Measurements from ENCODE around the gene HOXD1. TPM values are rescaled to one million over a fixed set of nuclear protein-coding genes. Genes with fewer than 3 reads are reported as not detected.

HOXD1 gene
- total RNA-seq, 2 donors from 2014 or later, result 2.3 to 6.1 TPM

DNA sequence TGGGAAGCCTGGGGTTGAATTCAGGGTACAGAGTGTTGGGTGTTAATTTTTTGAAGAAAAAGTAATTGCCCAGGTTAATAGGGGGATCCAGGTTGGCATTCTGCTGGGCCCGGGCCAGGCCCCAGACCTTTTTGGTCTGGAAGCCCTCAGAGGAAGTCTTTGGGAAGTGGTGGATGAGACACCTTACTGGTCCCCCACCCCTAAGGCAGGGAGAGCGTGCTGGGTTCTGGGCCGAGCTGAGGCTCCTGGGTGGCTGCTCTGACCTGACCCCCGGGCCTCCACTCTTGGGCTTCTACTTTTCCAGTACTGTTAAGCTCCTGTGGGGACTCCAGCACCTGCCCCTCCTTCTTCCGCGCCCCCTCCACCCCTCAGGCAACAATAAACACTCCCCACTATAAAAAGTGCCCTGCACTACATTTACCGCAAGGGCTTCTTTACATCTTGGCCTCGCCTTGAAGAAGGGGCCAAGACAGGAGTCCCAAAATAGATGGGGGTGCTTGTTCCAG lies 32.1 kb upstream of the HOXD1 start:
- Histone ChIP-seq H3K4me1 (replicated peaks) (no peaks in the 10 kb centered on the region), H3K27ac (no peak overlapping the region)

DNA sequence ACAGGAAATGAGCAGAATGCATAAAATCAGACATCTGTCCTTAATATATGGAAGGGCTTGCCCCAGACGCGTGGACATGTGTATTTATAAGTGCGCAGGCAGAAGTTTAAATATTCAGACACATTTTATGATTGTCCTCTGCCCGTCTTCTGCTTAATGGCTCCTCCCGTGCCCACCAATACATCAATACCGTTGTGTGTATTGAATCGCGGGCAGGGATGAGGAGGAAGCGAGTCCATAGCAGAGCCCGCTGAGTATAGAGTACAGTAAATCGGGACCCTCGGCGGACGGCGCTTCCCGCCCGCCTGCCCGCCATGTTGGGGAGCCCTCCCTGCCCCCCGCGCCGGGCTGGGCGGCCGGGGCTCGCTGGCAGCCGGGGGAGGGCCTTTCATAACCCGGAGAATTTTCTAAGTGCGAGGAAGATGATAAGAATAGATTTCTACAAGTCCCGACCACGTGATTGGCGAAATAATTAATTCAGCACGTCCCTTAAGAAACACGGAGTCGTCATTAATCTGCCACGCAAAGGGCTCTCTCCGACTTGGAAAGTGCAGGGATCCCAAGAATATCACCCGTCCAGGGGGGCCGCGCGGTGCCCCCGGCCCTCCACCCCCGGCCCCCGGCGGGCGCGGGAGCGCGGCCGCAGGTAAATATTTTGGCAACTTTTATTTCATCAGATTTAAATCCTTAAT lies 31.5 kb upstream of the HOXD1 start, which contains the start of gene HOXD3:
Gene HOXD3 (plus strand): TSS at position 501 of the 692 bp plus-strand sequence. CDS start 11,808 bp downstream, outside the sequence.
- no peak within 1 kb of the TSS for H3K27ac ChIP-seq
- H3K4me3 ChIP-seq, result no peak within 1 kb of the TSS
- H3K36me3 ChIP-seq, result no peaks in the 10 kb centered on the region
- H3K27me3 ChIP-seq (replicated peaks; ENCODE audit: insufficient read depth), result peaks cover 43% of the 10 kb centered on the region
- no peaks in the 10 kb centered on the region for H3K9me3 ChIP-seq
- H3K4me1 ChIP-seq (replicated peaks), result no peaks in the 10 kb centered on the region
- DNase-seq (ENCODE audit: low spot score), result no peak
- WGBS, result 12% methylated on average over 48 of the region's 48 CpGs
- intact Hi-C loops (cut with DNase I), result no loop called here
- TF ChIP-seq POLR2AphosphoS5 (IDR thresholded peaks at IDR 0.05), result no peak
- TF ChIP-seq, protein P1, sequence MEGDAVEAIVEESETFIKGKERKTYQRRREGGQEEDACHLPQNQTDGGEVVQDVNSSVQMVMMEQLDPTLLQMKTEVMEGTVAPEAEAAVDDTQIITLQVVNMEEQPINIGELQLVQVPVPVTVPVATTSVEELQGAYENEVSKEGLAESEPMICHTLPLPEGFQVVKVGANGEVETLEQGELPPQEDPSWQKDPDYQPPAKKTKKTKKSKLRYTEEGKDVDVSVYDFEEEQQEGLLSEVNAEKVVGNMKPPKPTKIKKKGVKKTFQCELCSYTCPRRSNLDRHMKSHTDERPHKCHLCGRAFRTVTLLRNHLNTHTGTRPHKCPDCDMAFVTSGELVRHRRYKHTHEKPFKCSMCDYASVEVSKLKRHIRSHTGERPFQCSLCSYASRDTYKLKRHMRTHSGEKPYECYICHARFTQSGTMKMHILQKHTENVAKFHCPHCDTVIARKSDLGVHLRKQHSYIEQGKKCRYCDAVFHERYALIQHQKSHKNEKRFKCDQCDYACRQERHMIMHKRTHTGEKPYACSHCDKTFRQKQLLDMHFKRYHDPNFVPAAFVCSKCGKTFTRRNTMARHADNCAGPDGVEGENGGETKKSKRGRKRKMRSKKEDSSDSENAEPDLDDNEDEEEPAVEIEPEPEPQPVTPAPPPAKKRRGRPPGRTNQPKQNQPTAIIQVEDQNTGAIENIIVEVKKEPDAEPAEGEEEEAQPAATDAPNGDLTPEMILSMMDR (IDR thresholded peaks at IDR 0.05), result no peak
- TF ChIP-seq POLR2A (IDR thresholded peaks at IDR 0.05), result no peak

More for the DNA sequence above, 32.1 kb upstream of the HOXD1 start:
- H3K36me3 ChIP-seq, result no peaks in the 10 kb centered on the region
- WGBS, result 60% methylated on average over 8 of the region's 8 CpGs
- TF ChIP-seq POLR2A (IDR thresholded peaks at IDR 0.05), result no peak
- TF ChIP-seq POLR2AphosphoS5 (IDR thresholded peaks at IDR 0.05), result no peak
- TF ChIP-seq, protein P1 (IDR thresholded peaks at IDR 0.05), result no peak
- intact Hi-C loops (cut with DNase I), result no loop called here
- peaks cover 40% of the 10 kb centered on the region for H3K27me3 ChIP-seq (replicated peaks; ENCODE audit: insufficient read depth)
- no peak overlapping the region for H3K4me3 ChIP-seq
- H3K9me3 ChIP-seq, result no peaks in the 10 kb centered on the region
- no peak for DNase-seq (ENCODE audit: low spot score)

DNA sequence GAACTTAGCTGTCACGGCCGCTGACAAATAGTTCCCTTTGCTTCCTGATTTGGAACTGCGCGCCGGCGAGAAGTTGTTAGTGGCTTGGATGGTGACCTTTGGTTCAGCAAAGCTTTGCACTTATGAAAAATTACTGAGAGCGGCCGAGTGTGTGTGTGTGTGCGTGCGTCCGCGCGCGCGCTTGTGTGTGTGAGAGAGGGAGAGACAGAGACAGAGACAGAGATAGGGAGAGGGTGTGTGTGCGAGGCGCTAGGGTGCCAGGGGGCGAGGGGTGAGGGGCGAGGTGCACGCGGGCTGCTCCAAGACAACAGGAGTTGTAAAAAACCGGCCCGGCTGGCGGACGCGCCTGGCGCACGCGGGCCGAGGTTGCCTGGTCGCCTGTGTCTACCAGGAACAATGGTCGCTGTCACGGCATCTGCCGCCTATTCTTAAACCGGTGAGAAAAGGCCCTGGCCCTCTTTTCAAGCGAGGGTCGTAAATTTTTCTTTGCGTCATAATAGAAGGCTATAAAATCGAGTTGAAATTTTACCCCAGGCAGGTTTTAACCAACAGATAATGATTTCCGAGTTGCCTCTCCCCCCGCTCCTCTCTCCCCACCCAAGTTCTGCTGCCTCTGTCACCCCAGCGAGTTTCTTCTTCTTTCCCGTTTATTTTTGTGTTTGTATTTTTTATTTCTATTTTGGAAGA lies 30.8 kb upstream of the HOXD1 start:
- no peak overlapping the region for H3K4me3 ChIP-seq
- no peak overlapping the region for H3K27ac ChIP-seq
- H3K9me3 ChIP-seq, result no peaks in the 10 kb centered on the region
- TF ChIP-seq POLR2AphosphoS5 (IDR thresholded peaks at IDR 0.05) (no peak), POLR2A (IDR thresholded peaks at IDR 0.05) (no peak)
- TF ChIP-seq, protein P1 (IDR thresholded peaks at IDR 0.05), result no peak
- no peak for DNase-seq (ENCODE audit: low spot score)
- intact Hi-C loops (cut with DNase I), result no loop called here
- WGBS, result 10% methylated on average over 43 of the region's 43 CpGs
- no peaks in the 10 kb centered on the region for H3K4me1 ChIP-seq (replicated peaks)
- no peaks in the 10 kb centered on the region for H3K36me3 ChIP-seq
- peaks cover 50% of the 10 kb centered on the region for H3K27me3 ChIP-seq (replicated peaks; ENCODE audit: insufficient read depth)

DNA sequence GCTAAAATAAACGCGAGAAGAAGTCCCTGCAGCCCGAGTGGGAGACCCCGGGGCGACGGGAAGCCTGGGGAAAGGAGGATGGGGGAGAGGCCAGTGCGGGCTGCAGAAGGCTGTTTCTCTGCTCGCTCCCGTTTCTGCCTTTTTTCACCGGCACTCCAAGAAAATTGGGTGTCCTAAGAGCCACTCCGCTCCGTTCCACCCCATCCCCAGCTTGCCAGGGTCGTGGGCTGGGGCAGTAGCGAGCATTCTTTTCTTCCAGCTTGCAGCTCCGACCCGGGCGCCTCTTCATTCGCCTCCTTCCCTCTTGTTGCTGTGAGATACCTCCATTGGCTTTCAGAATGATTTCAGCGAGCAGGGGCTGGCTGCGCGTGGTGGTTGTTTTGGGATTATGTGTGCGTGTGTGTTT lies 30.3 kb upstream of the HOXD1 start:
- 17% methylated on average over 22 of the region's 22 CpGs for WGBS

More for the DNA sequence above, 30.3 kb upstream of the HOXD1 start:
- H3K27me3 ChIP-seq (replicated peaks; ENCODE audit: insufficient read depth), result peaks cover 55% of the 10 kb centered on the region
- no peaks in the 10 kb centered on the region for H3K36me3 ChIP-seq
- TF ChIP-seq, protein P1 (IDR thresholded peaks at IDR 0.05), result no peak
- TF ChIP-seq POLR2AphosphoS5 (IDR thresholded peaks at IDR 0.05), result no peak
- TF ChIP-seq POLR2A (IDR thresholded peaks at IDR 0.05), result no peak
- H3K9me3 ChIP-seq, result no peaks in the 10 kb centered on the region
- intact Hi-C loops (cut with DNase I), result no loop called here
- H3K4me1 ChIP-seq (replicated peaks), result no peaks in the 10 kb centered on the region
- H3K27ac ChIP-seq, result no peak overlapping the region
- no peak overlapping the region for H3K4me3 ChIP-seq
- DNase-seq (ENCODE audit: low spot score), result no peak

All from prostate gland (tissue), 2 donors.